GM21529 (cell line): ENCODE data around the gene NFYA.

ENCODE experiments used
- ATAC-seq: cut with Tn5 transposase; IDR thresholded peaks from one replicate; pipeline ENCODE4 v1.9.1; 2021; ENCODE audit not compliant: unreplicated experiment

Gene NFYA

DNA sequence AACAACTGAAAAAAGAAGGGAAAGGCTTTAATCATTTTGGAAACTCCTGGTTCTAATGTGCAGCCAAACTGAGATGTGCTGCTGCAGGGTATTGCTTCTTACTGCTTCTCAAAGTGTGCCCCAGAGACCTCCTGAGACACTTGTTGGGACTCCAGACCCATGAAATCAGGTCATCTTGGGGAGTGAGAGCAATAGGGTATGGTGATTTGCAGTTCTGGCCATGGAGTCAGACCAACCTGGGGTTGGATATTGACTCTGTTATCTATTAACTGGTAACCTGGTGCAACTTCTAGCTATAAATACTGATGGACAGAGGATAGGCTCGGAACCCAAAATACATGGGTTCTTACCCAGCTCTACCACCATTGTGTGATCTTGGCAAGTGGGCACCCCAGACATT lies 26.7 kb upstream of the NFYA start:
- ATAC-seq, result no peak

DNA sequence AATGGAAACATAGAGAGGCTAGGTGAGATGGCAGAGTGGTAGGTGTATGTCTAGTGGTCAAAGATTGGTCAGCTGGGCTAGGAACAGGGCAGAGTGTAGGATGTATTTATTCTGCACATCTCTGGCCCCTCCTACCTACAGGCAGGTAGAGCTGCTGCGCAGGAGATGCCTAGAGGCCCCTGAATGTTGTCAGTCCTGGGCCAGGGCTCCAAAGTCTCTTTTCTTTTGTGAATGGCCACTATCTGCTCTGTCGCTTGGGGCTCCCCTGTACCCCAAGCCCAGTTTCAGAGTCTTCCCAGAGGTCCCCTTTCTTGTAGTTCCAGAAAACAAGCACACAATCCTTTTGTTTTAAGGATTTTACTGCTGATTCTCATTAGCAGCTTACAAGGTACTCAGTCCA lies 25.5 kb upstream of the NFYA start:
- ATAC-seq, result no peak

DNA sequence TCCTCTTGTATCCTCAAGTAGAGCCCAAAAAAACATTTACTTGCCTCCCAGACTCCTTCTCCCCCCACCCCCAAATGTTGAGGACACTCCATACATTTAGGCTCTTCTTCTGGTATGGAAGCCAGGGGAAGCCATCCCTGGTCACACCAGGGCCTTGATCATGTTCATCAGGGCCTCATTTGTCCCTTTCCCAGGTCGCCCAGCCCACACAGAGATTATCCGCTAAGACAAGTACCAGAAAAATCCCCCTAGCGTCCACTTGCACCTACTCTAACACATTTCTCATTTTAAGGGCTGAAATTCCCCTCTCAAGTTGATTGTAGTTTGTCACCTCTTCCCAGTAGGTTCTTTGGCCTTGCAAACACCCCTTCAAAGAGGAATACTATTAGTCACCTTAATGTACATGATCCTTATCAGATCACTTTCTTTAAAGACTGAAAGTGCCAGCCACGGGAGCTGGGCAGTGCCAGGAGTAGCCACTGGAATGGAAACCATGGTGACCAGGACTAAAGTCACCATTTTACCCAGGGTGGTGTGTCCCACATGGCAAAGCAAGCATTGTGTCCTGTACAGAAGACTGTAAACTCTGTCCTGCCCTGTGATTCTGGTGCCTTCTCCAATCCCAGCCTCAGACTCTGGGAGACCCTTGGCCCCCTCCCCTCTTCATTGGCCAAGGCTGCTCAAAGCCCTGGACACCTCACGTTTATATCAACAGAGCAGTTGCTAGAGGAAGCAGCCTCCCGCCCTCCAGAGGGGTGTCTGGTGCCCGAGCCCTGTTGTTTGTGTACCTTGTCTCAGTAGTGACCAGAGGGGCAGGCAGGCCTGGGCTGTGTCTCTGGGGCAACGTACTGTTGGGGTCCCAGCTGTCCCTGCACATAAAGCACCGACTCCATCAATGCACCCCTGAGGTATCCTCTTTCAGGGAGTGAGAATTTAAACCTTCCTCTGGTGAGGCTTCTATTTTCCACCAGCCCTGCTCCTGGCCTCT lies 24.7 kb upstream of the NFYA start:
- no peak for ATAC-seq

DNA sequence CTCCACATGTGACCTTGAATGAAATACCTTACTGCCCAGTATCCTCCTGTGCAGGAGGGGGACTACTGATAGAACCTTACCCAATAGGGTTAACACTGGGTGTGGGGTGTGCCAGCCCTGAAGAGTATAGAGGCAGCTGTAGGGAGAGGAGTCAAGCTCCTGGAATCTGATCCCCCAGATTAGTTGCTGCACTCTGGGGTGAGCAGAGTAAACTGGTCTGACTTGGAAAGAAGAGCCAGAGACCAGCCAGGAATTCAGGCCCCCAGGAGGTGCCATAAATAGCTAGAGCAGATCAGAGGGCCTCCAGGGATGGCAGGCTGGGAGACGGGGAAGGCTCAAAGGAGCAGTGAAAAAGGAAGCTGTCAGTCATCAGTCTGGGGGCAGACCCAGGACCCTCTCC lies 23.3 kb upstream of the NFYA start:
- no peak for ATAC-seq

DNA sequence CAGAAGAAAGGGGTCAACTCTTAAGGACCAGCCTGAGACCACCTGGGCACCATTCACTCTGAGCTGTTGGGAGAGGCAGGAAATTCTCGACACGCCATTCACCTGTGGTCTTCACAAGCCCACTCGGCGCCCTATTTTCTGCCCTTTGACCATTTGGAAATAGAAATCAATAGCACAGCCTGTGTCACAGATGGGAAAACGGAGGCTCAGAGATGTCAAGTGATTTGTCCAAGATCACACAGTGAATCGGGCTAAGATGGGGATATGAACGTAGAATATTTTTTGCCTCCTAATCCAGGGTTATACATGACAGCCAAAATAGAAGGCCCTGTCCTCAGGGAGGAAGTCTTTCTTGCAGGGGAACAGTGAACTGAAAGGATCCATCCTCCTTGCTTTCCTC lies 22.8 kb upstream of the NFYA start:
- ATAC-seq, result no peak

DNA sequence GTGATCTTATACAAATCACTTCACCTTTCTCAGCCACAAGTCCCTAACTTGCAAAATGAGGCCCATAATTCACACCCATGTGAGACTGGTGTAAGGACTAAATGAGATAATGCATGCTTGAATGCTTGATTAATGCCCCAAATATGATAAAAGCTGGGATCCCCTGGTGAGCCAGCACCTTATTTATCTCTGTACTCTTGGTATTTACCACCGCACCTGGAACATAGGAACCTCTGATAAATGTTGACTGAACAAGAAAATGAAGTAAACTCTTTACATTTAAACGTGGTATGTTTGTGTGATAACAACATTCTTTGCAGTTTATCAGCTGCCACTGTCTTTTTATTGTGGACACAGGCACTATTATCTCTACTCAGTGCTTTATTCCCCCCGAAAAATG lies 22.2 kb upstream of the NFYA start:
- ATAC-seq, result no peak

DNA sequence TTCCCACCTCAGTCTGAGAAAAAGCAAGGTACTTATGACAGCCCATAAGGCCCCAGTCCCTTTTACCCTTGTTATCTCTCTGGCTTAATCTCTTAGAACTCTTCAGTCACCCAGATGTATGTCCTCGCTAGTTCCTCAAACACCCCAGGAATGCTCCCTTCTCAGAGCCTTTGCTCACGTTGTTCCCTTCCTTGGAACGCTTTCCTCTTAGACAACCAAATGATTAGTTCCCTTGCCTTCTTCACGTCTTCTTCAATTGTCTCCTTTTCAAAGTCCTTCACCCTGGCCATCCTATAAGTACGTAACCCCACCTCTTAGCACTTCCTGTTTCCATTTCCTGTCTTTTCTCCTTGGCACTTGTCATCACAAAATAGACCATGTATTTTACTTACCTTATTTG lies 20.9 kb upstream of the NFYA start:
- no peak for ATAC-seq

DNA sequence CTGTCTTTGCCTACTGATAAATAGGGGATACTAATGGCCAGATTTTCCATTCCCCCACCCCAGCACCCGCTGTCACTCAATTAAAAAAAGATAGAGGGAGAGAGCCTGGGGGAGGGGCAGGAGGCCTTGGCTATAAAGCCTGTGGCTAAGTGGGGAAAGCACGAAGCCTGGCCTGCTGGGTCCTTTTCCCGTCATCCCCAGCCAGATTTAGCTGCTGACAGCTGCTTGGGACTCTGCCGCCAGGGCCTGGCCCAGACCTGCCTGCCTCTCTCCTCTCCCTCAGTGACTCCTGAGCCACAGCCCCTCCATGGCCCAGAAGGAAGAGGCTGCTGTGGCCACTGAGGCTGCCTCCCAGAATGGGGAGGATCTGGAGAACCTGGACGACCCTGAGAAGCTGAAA lies 19.7 kb upstream of the NFYA start, which contains the start of gene APOBEC2:
APOBEC2 (plus strand) TSS at position 162 of the 400 bp plus-strand sequence; CDS start at position 308, 146 bp downstream.
- no peak for ATAC-seq

DNA sequence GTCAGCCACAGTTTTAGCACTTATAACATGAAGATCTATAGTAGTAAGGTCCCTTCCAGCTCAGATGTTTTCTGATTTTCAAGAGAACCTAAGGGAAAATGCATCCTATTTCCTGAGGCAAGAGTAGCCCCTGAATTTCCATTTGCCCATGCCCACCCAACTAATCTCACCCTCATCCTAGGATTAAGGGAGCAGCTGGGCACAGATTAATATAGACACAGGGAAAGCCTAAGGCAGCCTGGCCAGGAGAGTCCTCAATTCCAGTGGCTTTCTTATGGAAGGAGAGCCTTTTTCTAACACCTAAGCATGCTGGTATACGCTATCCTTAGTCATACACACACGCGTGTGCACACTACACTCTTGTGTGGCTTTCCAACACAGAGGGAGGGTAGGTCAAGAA lies 18.3 kb upstream of the NFYA start:
- no peak for ATAC-seq

DNA sequence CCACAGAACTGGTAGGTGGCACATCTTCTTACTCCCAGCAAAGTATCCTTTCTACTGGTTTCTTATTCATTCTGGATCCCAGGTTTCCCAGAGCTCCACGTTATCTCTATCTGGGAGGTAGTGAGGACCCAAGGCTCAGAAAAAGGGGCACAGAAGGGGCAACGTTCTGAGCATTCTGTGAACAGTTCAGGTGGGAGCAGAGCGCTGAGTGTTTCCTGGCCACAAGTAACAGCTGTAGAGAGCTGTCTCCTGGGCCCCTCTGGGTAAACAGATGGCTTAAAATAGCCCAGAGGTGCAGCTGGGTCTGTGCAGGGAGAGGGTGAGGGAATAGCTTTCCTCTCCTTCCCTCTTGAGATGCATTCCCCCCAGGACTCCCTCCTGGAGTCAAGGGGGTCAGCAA lies 17.6 kb upstream of the NFYA start:
- no peak for ATAC-seq

DNA sequence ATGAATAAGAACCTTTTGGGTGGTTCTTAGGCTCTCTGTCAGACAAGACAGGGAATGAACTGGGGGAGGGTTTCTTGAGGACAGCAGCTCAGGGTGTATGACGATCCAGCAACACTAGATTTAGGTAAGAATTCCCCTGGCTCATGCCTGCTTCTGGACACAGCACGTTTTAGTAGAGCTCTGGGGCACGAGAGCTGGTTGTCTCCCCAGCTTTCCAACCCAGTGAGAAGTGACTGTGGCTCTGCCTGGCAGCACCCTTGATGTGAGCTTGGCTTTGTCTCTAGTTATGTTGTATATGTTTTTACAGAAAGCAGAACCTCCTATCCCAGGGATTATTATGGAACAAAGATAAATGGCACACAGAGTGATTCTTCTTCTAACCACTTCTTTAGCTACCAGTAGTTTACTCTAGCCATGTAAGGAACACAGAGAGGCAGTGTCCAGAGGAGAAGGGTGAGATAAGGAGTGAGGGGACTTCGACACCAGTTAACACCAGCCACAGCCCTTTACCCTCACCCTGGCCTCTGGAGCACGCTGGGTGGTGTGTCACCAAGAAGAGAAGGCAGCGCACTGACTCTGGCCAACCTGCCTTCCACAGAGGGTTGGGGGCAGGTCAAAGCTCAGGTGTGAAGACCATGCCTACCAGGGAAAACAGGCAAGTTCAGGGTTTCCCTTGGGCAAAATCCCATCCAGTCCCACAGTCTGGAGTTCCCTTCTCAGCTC lies 15.8 kb upstream of the NFYA start:
- ATAC-seq, result no peak

DNA sequence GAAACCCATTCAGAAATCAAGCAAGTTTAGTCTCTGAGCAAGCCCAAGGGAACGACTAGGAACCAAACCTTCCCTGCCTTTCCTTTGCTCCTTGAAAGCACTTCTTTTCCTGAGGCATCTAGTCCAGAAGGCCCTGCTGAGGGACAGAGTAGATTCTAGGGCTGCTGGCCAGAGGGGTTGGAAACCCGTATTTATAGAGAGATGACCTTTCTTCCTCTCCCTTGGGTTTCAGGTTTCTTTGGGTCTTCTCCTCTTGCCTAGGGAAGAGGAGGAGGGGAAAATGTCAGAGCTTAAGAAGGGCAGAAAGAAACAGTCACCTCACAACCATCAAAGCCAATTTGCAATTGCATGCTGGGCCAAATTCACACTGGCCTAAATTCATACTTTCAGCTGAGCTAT lies 14.0 kb upstream of the NFYA start:
- ATAC-seq, result no peak

DNA sequence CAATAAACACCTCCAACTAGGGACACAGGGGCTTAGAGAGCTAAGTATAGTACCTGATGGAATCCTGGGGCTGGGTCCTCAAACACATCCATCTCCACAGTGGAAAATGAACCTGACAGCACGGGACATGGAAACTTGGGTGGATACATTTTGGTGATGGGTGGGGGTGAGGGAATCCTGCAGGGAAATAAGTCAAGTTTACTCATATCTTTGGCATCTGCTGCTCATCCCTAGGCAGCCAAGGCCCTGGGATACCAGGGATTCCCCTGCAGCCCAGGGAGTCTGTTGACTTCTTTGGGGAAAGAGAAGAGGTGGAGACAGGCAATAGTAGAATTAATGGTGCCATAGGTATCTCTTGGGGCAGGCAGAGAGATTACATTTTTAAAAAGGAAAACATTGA lies 13.2 kb upstream of the NFYA start:
- ATAC-seq, result no peak

DNA sequence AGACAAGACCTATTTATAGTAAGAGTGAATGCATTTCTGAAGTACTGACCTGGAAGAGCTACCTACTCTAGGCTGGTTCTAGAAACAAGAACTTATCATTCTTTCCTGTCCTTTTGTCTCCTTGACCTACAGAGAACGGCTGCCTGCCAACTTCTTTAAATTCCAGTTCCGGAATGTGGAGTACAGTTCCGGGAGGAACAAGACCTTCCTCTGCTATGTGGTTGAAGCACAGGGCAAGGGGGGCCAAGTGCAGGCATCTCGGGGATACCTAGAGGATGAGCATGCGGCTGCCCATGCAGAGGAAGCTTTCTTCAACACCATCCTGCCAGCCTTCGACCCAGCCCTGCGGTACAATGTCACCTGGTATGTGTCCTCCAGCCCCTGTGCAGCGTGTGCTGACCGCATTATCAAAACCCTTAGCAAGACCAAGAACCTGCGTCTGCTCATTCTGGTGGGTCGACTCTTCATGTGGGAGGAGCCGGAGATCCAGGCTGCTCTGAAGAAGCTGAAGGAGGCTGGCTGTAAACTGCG lies 11.5 kb upstream of the NFYA start:
- ATAC-seq, result no peak

DNA sequence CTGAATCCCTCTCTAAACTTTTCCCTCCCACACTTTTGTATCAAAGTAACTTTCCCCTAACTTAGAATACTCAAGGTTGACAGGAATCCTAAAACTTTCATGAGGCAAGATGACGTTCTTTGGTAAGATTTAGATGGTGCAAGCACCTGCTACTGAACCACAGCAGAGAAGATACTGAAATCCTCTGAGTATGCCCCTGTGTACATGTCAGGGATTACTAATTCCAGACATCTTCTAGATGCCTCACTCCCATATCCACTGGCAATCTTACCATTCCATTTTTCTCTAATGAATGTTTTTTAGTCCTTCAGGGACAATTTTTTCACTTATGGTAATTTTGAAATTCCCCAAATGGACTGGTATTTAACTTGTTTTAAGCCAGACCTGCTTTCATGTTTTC lies 10.7 kb upstream of the NFYA start:
- ATAC-seq, result no peak

DNA sequence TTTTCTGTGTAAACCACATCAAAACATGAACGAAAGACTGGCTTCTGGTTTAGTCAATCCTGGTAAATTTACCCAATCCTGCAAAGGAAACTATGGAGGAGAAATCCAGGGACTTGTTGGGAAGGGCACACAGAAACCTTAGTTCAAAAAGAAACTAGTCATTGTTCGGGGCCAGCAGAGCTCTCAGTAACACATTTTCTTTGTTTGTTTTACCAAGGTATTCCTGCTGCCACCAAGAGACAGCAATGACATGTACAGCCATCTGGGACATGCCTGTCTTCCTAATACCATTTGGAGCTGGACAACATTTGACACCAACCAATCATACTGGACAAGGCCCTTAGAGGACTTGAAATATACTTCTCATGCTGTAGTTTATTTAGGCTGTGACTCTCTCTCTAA lies 8.9 kb upstream of the NFYA start:
- no peak for ATAC-seq

DNA sequence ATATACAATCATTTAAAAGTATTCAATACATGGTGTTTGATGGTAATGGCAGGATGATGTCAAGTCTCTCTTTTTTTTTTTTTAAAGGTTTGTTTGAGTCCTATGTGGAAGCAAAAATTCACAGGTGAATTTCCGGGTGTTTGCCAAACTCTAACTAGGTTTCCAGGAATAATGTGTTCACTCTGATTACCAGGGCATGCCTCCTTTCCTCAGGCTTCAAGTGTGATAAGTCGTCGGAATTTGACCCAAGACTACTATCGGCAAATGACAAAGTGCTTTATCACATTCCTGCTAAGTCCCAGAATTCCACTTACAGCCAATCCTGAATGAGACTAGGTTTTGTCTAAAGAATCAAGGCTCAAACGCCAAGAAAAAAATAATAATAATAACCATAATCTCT lies 7.9 kb upstream of the NFYA start:
- no peak for ATAC-seq

DNA sequence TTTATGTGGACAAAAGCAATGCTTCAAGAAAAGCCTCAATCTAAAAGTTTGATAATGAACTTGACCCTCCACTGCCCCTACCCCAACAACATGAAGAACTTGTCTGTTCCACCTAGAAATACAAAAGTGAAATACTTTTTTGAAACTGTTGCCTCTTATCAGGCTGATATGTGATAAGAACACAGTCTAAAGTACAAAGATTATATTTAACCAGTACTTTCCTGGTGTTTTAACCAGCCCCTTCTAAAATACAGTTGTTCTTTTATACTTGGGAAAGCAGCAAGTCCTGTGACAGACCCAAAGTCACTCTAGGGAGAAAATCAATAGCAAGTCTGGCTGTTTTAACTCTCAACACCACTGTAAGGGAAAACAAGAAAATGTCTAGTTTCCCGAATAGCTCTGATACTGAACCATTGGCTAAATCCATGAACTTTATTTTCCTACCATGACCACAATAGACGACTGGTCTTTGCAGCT lies 7.2 kb upstream of the NFYA start:
- no peak for ATAC-seq

DNA sequence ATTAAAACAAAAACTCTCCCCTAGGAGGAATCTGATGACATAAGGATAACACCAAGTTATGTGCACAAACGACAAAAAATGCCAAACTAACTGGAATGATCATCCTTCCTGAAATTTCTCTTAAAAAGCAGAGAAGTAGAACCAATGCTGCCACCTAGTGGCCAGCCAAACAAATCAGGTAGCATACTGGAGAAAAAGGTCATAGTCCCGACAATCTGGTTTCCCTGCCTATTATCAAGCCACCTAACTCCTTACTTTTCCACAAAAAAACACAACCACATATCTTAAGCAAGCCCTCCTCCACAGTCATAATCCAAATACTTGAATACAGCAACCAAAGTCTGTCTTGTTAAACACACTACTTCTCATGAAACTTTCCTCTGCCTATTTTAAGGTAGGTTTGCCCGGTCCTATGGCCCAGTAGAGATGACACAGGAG lies 5.9 kb upstream of the NFYA start:
- ATAC-seq, result no peak

DNA sequence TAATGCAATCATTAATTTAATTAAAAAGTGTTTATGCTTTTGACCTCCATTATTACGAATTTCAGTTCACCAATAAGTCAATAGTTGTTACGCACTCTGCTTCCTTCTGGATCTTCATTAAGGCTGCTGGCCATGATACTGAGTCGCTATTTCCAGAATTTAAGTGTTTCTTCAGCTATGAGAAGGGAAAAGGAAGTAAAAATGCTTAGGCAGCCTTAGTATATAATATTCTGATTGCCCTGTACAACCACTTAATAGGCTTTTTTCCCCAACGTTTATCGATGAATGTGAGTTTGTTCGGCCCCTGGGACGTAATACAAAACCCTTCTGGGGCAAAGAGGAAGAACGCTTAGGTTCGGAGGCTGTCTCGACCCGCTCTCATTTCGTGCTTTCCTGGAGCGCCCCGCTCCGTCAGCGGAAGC lies 1.3 kb upstream of the NFYA start:
- no peak for ATAC-seq

DNA sequence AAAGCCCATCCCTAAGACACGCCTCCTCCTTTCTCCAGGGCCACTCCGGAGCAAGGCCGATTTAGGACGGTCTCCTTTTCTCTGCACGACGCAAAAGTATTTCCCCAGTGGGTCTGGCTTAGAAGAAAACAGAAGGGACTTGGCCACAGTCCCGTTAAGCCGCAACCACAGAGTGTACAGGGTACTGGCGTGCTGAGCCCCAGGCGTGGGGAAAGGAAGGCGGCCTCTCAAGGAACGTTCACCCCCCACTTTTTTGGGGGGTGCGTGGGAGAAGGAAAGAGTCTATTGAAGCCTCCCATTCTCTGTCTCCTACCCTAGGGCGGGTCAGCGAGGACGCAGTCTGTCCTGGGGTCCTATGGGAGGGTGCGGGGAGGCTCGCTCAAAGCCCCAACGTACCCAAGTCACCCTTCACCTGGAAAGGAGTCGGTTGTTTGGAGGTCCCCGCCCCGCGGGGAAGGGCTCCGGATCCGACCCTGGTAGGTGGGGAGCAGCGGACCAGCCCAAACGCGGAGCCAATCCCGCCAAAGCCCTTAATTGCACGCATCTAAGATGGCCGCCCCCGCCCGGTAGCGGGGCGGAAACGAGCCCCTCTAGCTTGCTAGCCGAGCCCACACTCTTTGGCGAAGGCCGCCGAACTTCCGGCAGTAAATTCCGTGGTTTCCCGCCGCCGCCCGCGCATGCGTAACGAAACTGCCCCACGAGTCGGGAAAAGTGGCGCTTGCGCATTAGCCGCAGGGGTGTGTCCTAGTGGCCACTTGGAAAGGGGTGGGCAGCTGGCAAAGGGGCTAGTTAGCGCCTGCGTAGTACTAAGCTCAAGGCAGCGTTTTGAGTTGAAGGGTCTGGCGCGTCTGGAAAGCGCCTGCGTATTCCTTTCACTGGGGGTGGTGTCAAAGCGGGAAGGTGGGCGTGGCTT lies 595 bp upstream of the NFYA start, which contains the start of gene OARD1:
OARD1 (minus strand) TSS at position 434 of the 913 bp plus-strand sequence. CDS start 722 bp downstream, outside the sequence.
- ATAC-seq, result peak; percentile 66
